Activated CD8-positive, alpha-beta T cell treated with anti-CD3 and anti-CD28 coated beads for 36 hours (primary cell): ENCODE data around the gene TAF4B. TPM values are rescaled to one million over a fixed set of nuclear protein-coding genes. Genes with fewer than 3 reads are reported as not detected.
"Not testable (repeated sequence)": the region's sequence is repeated elsewhere in the genome, so short reads cannot be mapped to it uniquely, and the experiment has no call there.

Experiments used
- ATAC-seq: fragments of 200-7000 bp; cut with Tn5 transposase; one replicate; pipeline ENCODE4 v1.10.0; 2021; ENCODE audit warnings: mild to moderate bottlenecking, moderate library complexity
- CTCF ChIA-PET: fragments of 350-600 bp; sonication (Branson Sonifier 250); formaldehyde crosslinking; loops from one replicate; lab custom pipeline; 2021; ENCODE audit warnings: antibody characterized with exemption; lab: Charles Lee
- POLR2A ChIA-PET: fragments of 350-600 bp; sonication (Branson Sonifier 250); formaldehyde crosslinking; loops from one replicate; lab custom pipeline; 2021; ENCODE audit warnings: antibody characterized with exemption; lab: Charles Lee
- DNase-seq: peaks from one replicate; pipeline ENCODE4 v3.0.0-alpha.2; 2020
- H3K27ac Mint-ChIP-seq: one replicate; pipeline ENCODE4 v1.8.0; 2021; ENCODE audit warnings: mild to moderate bottlenecking, mixed read lengths
- H3K27me3 Mint-ChIP-seq: one replicate; pipeline ENCODE4 v1.8.0; 2021; ENCODE audit warnings: mixed read lengths
- H3K36me3 Mint-ChIP-seq: one replicate; pipeline ENCODE4 v1.8.0; 2021; ENCODE audit warnings: low read depth, mixed read lengths
- H3K4me1 Mint-ChIP-seq: one replicate; pipeline ENCODE4 v1.8.0; 2021; ENCODE audit warnings: low read depth, mixed read lengths
- H3K4me3 Mint-ChIP-seq: one replicate; pipeline ENCODE4 v1.8.0; 2021; ENCODE audit warnings: mild to moderate bottlenecking, moderate library complexity, mixed read lengths
- H3K9me3 Mint-ChIP-seq: one replicate; pipeline ENCODE4 v1.8.0; 2021; ENCODE audit warnings: mixed read lengths
- intact Hi-C: fragments of 100-400 bp; cut with micrococcal nuclease; formaldehyde crosslinking; loops from one replicate; pipeline ENCODE4 v1.10.0; 2022
- total RNA-seq, 2 experiments: library from RNA; stranded (reverse); gene quantifications; one replicate each; pipeline ENCODE4 v1.2.3, GENCODE V29; 2021
- TF ChIP-seq, protein P1 (sequence below): fragments of 200-600 bp; IDR thresholded peaks from one replicate; pipeline ENCODE4 v1.8.0; 2022; ENCODE audit warnings: antibody characterized with exemption, mild to moderate bottlenecking

The TAF4B gene
- total RNA-seq, 2 experiments from 2014 or later, result 14.7 to 15.1 TPM

DNA sequence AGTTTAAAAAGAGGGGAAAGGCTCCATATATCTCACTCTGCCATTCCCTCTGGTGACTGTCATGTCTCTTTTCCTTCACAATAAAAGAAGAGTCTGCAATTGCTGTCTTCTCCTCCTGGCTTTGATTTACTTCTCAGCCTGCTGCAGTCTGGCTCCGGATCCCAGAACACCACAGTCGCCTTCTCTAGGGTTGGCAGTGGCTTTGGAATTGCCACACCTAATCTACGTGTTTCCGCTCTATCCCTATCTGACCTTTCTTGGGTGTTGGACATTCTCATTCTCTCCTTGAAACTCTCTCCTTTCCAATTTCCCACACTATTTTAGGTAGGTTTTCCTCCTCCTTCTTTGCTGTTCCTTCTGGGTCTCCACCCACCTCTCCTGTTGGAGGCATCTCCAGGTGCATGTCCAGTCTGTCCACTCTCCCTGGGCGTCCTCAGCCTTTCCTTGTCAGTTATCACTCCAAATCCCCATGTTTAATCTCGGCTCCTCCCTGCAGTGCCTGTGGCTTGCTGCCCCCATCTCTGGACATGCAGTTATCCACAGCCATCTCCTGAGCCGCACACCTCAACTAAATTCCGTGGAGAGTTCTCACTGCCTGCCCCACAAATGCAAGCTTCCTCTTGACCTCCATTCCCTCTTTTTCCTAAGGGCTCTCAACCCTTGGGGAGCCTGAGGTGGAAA lies 209.3 kb downstream of the TAF4B start:
- CTCF ChIA-PET, result no interaction called here

DNA sequence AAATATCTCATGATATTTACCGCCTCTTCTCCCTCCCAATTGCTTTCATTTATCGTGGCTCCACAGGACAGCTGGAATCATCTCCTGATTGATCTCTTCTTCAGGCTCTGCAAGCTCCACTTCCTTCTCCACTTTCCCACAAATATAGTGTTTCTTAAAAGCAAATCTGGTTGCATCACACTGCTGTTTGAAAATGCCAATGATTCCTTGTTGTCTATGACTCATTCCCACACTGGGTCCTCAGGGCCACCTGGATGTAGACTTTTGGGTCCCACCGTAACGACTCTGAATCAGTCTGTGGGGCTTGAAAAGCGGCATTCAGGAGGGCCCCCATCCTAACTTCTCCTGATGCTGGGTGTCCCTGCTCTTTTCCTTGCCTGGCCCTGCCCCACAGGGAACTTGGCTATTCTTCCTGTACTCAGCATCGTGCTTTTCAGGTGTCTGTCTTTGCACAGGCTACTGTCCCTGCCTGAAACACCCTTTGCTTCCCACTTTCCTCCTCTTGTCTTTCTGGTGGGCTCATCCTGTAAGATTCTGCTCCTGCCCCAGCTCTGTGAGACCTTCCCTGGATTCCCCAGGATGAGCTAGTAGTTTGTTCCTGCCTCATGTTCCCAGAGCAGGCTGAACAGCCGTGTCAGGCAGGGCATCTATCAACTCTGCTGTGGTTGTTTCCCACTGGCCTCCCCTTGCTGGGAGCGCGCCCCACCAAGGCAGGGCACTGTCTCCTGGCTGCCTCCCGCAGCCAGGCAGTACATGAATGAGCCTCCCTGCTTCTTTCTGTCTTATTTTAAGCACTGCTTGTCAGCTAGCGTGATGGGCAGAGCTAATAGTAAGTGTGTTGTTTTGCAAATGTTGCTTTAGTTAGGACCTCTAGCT lies 210.2 kb downstream of the TAF4B start:
- CTCF ChIA-PET, result no interaction called here
- intact Hi-C loops, result no loop called here

More for the DNA sequence above, 209.3 kb downstream of the TAF4B start:
- intact Hi-C loops, result no loop called here
- peaks cover 11% of the 10 kb centered on the region for H3K27me3 Mint-ChIP-seq
- H3K4me3 Mint-ChIP-seq, result no peak overlapping the region
- ATAC-seq, result no peak
- POLR2A ChIA-PET, result no interaction called here
- peaks cover 1% of the 10 kb centered on the region for H3K9me3 Mint-ChIP-seq
- no peaks in the 10 kb centered on the region for H3K36me3 Mint-ChIP-seq
- no peaks in the 10 kb centered on the region for H3K4me1 Mint-ChIP-seq
- TF ChIP-seq, protein P1, sequence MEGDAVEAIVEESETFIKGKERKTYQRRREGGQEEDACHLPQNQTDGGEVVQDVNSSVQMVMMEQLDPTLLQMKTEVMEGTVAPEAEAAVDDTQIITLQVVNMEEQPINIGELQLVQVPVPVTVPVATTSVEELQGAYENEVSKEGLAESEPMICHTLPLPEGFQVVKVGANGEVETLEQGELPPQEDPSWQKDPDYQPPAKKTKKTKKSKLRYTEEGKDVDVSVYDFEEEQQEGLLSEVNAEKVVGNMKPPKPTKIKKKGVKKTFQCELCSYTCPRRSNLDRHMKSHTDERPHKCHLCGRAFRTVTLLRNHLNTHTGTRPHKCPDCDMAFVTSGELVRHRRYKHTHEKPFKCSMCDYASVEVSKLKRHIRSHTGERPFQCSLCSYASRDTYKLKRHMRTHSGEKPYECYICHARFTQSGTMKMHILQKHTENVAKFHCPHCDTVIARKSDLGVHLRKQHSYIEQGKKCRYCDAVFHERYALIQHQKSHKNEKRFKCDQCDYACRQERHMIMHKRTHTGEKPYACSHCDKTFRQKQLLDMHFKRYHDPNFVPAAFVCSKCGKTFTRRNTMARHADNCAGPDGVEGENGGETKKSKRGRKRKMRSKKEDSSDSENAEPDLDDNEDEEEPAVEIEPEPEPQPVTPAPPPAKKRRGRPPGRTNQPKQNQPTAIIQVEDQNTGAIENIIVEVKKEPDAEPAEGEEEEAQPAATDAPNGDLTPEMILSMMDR, result no peak
- H3K27ac Mint-ChIP-seq, result no peak overlapping the region
- no peak for DNase-seq

DNA sequence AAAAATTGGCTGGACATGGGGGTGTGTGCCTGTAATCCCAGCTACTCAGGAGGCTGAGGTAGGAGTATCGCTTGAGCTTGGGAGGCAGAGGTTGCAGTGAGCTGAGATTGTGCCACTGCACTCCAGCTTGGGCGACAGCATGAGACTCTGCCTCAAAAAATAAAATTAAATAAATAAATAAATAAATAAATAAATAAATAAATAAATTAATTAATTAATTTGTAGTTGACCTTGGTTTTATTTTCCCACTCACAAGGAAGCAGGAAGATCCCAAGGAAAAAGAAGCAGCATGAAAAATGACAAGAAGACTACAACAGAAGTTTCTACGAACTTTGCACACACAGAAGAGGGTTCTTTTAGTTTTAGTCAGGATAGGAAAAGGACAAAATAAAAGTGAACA lies 211.4 kb downstream of the TAF4B start:
- H3K4me3 Mint-ChIP-seq, POLR2A ChIA-PET, H3K9me3 Mint-ChIP-seq, H3K27ac Mint-ChIP-seq, CTCF ChIA-PET, ATAC-seq, H3K4me1 Mint-ChIP-seq, DNase-seq, H3K36me3 Mint-ChIP-seq, intact Hi-C loops: not testable (repeated sequence)
- peaks cover 11% of the 10 kb centered on the region for H3K27me3 Mint-ChIP-seq

More for the DNA sequence above, 210.2 kb downstream of the TAF4B start:
- H3K4me1 Mint-ChIP-seq, result no peaks in the 10 kb centered on the region
- ATAC-seq, result no peak
- DNase-seq, result no peak
- H3K4me3 Mint-ChIP-seq, result no peak overlapping the region
- H3K27me3 Mint-ChIP-seq, result peaks cover 11% of the 10 kb centered on the region
- TF ChIP-seq, protein P1, result no peak
- no peaks in the 10 kb centered on the region for H3K36me3 Mint-ChIP-seq
- POLR2A ChIA-PET, result no interaction called here
- no peaks in the 10 kb centered on the region for H3K9me3 Mint-ChIP-seq
- no peak overlapping the region for H3K27ac Mint-ChIP-seq

DNA sequence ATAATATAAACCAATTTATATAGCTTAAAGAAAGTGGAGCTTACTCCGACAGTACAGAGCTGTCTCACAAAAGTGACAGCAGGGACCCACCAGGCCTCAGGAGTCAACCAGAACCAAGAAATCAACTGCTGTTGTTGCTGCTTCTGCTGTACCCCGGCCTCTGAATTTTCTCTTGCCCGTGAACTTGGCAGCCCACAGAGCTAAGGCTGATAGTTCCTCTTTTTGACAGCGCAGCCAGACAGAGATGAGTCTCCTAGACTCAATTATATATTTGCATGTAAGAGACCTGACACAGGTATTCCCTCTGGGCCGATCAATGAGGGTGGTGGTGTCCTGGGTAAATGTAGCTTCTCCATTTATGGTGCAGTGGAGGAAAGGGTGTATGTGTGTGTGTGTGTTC lies 212.7 kb downstream of the TAF4B start:
- ChIA-PET CTCF (interaction anchor here (1.0 kb wide), 1 partner anchor 55 kb away, joined by 3 read pairs; no protein-coding TSS in a partner anchor), POLR2A (no interaction called here)
- no peaks in the 10 kb centered on the region for H3K9me3 Mint-ChIP-seq
- intact Hi-C loops, result no loop called here
- no peak for ATAC-seq
- H3K36me3 Mint-ChIP-seq, result no peaks in the 10 kb centered on the region
- TF ChIP-seq, protein P1, result no peak
- H3K27ac Mint-ChIP-seq, result no peak overlapping the region
- H3K27me3 Mint-ChIP-seq, result peaks cover 8% of the 10 kb centered on the region
- DNase-seq, result no peak
- H3K4me3 Mint-ChIP-seq, result no peak overlapping the region
- H3K4me1 Mint-ChIP-seq, result no peaks in the 10 kb centered on the region

DNA sequence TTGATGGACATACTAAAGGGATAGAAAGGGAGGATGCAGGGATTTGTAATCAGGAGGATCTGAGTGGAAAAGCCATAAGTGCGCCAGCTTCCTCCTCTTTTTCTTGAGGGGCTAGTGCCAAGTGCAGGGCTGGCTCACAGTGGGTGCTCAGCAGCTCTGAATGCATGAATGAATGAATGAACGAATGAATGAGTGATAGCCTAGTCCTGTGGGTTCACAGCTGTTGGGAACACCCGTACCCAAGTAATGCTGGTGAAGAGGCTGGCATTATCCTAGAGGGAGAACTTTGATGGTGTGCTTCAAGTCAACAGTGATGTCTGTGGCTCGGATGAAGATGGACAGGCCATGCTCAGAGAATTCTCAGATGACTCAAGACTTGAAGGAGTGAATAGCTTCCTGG lies 213.3 kb downstream of the TAF4B start:
- Mint-ChIP-seq H3K27ac (no peak overlapping the region), H3K27me3 (peaks cover 8% of the 10 kb centered on the region), H3K4me3 (no peak overlapping the region), H3K4me1 (no peaks in the 10 kb centered on the region), H3K36me3 (no peaks in the 10 kb centered on the region), H3K9me3 (no peaks in the 10 kb centered on the region)
- CTCF ChIA-PET, result interaction anchor here (1.0 kb wide), 1 partner anchor 56 kb away, joined by 3 read pairs; no protein-coding TSS in a partner anchor
- DNase-seq (no peak), ATAC-seq (no peak)
- POLR2A ChIA-PET, result no interaction called here
- TF ChIP-seq, protein P1, result no peak
- intact Hi-C loops, result no loop called here
